H1 (cell line): ENCODE data around the gene MKX. TPM values are rescaled to one million over a fixed set of nuclear protein-coding genes. Genes with fewer than 3 reads are reported as not detected.

Source experiments
- CTCF ChIA-PET: fragments of 300-600 bp; sonication (Branson Sonifier 250); formaldehyde crosslinking; loops from one replicate; lab custom pipeline; 2021; ENCODE audit not compliant: partially characterized antibody; lab: Charles Lee
- POLR2A ChIA-PET: fragments of 300-600 bp; sonication (Branson Sonifier 250); formaldehyde crosslinking; loops from one replicate; lab custom pipeline; 2021; ENCODE audit warnings: inconsistent platforms; ENCODE audit not compliant: partially characterized antibody; lab: Charles Lee
- DNase-seq, 2 experiments: peaks; one replicate each; pipeline versions ENCODE4 v3.0.0 to v3.0.0-alpha.2; 2010 to 2022; ENCODE audit warnings: low spot score in 2 of 2, low read depth in 1 of 2, mixed read lengths in 1 of 2
- FAIRE-seq: peaks from 2 replicates; lab custom pipeline; 2011; peaks lifted over from hg19 to GRCh38; lab: Jason Lieb, UNC
- H2AFZ ChIP-seq: 2 replicates; pipeline ENCODE4 v1.8.1; 2012; ENCODE audit warnings: low read length, inconsistent platforms
- H2AK5ac ChIP-seq: 2 replicates; pipeline ENCODE4 v1.6.1; 2013; ENCODE audit warnings: low read depth, low read length
- H2BK120ac ChIP-seq: replicated peaks from 2 replicates; pipeline ENCODE3; 2013; ENCODE audit warnings: low read depth, low read length, inconsistent platforms
- H2BK12ac ChIP-seq: 2 replicates; pipeline ENCODE4 v1.6.1; 2013; ENCODE audit warnings: low read depth, low read length
- H2BK15ac ChIP-seq: 2 replicates; pipeline ENCODE4 v1.6.1; 2013; ENCODE audit warnings: low read length
- H2BK20ac ChIP-seq: 2 replicates; pipeline ENCODE4 v1.6.1; 2013; ENCODE audit warnings: low read length
- H2BK5ac ChIP-seq: 2 replicates; pipeline ENCODE4 v1.6.1; 2013; ENCODE audit warnings: low read depth, low read length
- H3K14ac ChIP-seq: 2 replicates; pipeline ENCODE4 v1.6.1; 2013; ENCODE audit warnings: inconsistent platforms; ENCODE audit not compliant: insufficient read length
- H3K18ac ChIP-seq: 2 replicates; pipeline ENCODE4 v1.6.1; 2013; ENCODE audit warnings: low read length; ENCODE audit errors: extremely low read depth
- H3K23ac ChIP-seq: 2 replicates; pipeline ENCODE4 v1.6.1; 2013; ENCODE audit warnings: inconsistent platforms; ENCODE audit not compliant: insufficient read length
- H3K23me2 ChIP-seq: 2 replicates; pipeline ENCODE4 v1.6.1; 2013; ENCODE audit warnings: low read depth, low read length
- H3K27ac ChIP-seq: 2 replicates; pipeline ENCODE4 v1.6.1; 2011; ENCODE audit warnings: low read depth, low read length, inconsistent platforms
- H3K27me3 ChIP-seq, 4 experiments: replicated peaks in 1 of 4; 1 replicate in 1 of 4; 2 replicates in 3 of 4; pipeline versions ENCODE4 v1.6.1 to v1.8.1; 2011 to 2013; ENCODE audit warnings: low read length in 3 of 4, mild to moderate bottlenecking in 3 of 4, inconsistent platforms in 2 of 4, mixed read lengths in 2 of 4, moderate library complexity in 1 of 4; ENCODE audit not compliant: control insufficient read depth in 3 of 4, insufficient read depth in 3 of 4; ENCODE audit errors: extremely low read depth in 1 of 4
- H3K36me3 ChIP-seq, 4 experiments: 2 replicates each; pipeline versions ENCODE4 v1.6.1 to v1.8.1; 2011 to 2013; ENCODE audit warnings: mild to moderate bottlenecking in 4 of 4, low read length in 3 of 4, moderate library complexity in 2 of 4, control low read depth in 1 of 4, inconsistent platforms in 1 of 4; ENCODE audit not compliant: insufficient read depth in 4 of 4, control insufficient read depth in 2 of 4
- H3K4ac ChIP-seq: replicated peaks from 2 replicates; pipeline ENCODE3; 2013; ENCODE audit warnings: low read length, low read depth, mixed read lengths, inconsistent platforms; ENCODE audit not compliant: insufficient read length
- H3K4me1 ChIP-seq, 4 experiments: replicated peaks in 1 of 4; 1 replicate in 1 of 4; 2 replicates in 3 of 4; pipeline versions ENCODE4 v1.6.1 to v1.8.1; 2011 to 2013; ENCODE audit warnings: low read length in 3 of 4, inconsistent platforms in 2 of 4, mixed read lengths in 1 of 4; ENCODE audit not compliant: insufficient read depth in 4 of 4, control insufficient read depth in 3 of 4
- H3K4me2 ChIP-seq, 2 experiments: 2 replicates each; pipeline versions ENCODE4 v1.6.1 to v1.8.1; 2011 to 2013; ENCODE audit warnings: low read depth in 2 of 2, low read length in 2 of 2, control low read depth in 1 of 2, inconsistent platforms in 1 of 2, mild to moderate bottlenecking in 1 of 2; ENCODE audit not compliant: insufficient read depth in 1 of 2
- H3K4me3 ChIP-seq, 4 experiments: fragments of 200-600, 300-600 bp in 1 of 4; sonication (generic), shearing (Covaris generic), sonication (Bioruptor Twin) in 1 of 4; 2 replicates each; pipeline versions ENCODE4 v1.5.1 to v1.8.1; 2011 to 2016; ENCODE audit warnings: low read length in 4 of 4, low read depth in 3 of 4, control low read depth in 2 of 4, inconsistent platforms in 2 of 4, mild to moderate bottlenecking in 2 of 4, mixed read lengths in 1 of 4, moderate library complexity in 1 of 4; ENCODE audit not compliant: insufficient read depth in 2 of 4; ENCODE audit errors: extremely low read depth in 1 of 4
- H3K56ac ChIP-seq: replicated peaks from 2 replicates; pipeline ENCODE3; 2013; ENCODE audit warnings: low read depth, mild to moderate bottlenecking, mixed read lengths, low read length, inconsistent platforms; ENCODE audit not compliant: insufficient read length
- H3K79me1 ChIP-seq: 2 replicates; pipeline ENCODE4 v1.6.1; 2013; ENCODE audit warnings: low read depth, low read length, control low read depth
- H3K79me2 ChIP-seq, 2 experiments: 2 replicates each; pipeline versions ENCODE4 v1.6.1 to v1.8.1; 2012 to 2013; ENCODE audit warnings: low read length in 2 of 2, mild to moderate bottlenecking in 2 of 2, inconsistent platforms in 1 of 2; ENCODE audit not compliant: insufficient read depth in 2 of 2, control insufficient read depth in 1 of 2
- H3K9ac ChIP-seq, 4 experiments: replicated peaks in 1 of 4; 1 replicate in 1 of 4; 2 replicates in 3 of 4; pipeline versions ENCODE4 v1.6.1 to v1.8.1; 2011 to 2013; ENCODE audit warnings: low read depth in 3 of 4, low read length in 3 of 4, control low read depth in 2 of 4, mild to moderate bottlenecking in 2 of 4, moderate library complexity in 2 of 4, inconsistent platforms in 1 of 4; ENCODE audit errors: extremely low read depth in 1 of 4
- H3K9me3 ChIP-seq, 2 experiments: 2 replicates each; pipeline versions ENCODE4 v1.6.1 to v1.8.1; 2012 to 2013; ENCODE audit warnings: mild to moderate bottlenecking in 2 of 2, moderate library complexity in 2 of 2, control low read depth in 1 of 2, inconsistent platforms in 1 of 2, low read depth in 1 of 2, low read length in 1 of 2, mixed read lengths in 1 of 2; ENCODE audit not compliant: insufficient read depth in 2 of 2
- H4K20me1 ChIP-seq, 2 experiments: replicated peaks in 1 of 2; 2 replicates each; pipeline versions ENCODE3 to v1.8.1; 2011 to 2013; ENCODE audit warnings: inconsistent platforms in 2 of 2, low read length in 2 of 2, mild to moderate bottlenecking in 1 of 2; ENCODE audit not compliant: insufficient read depth in 2 of 2, control insufficient read depth in 1 of 2
- H4K5ac ChIP-seq: 2 replicates; pipeline ENCODE4 v1.6.1; 2013; ENCODE audit warnings: low read length, low read depth, mixed read lengths, inconsistent platforms; ENCODE audit not compliant: insufficient read length
- H4K8ac ChIP-seq: 2 replicates; pipeline ENCODE4 v1.8.0; 2013; ENCODE audit warnings: mild to moderate bottlenecking, moderate library complexity, low read length, inconsistent platforms; ENCODE audit not compliant: insufficient read depth; ENCODE audit errors: extremely low read depth
- H4K91ac ChIP-seq: replicated peaks from 2 replicates; pipeline ENCODE3; 2013; ENCODE audit warnings: low read length, mixed read lengths, inconsistent platforms; ENCODE audit not compliant: insufficient read length
- ASH2L ChIP-seq: fragments of 200-600, 300-600 bp; sonication (generic); IDR thresholded peaks from one replicate; pipeline ENCODE4 v1.7.1; 2017; ENCODE audit warnings: low read length
- BRCA1 ChIP-seq: IDR thresholded peaks from 2 replicates; pipeline ENCODE4 v1.6.1; 2012; ENCODE audit warnings: low read depth, low read length, improper control_type of control experiment
- CBX8 ChIP-seq: fragments of 300-800, 300-1000 bp; sonication (generic); IDR thresholded peaks from 2 replicates; pipeline ENCODE4 v1.7.1; 2016; ENCODE audit warnings: low read depth, low read length, borderline replicate concordance
- JUN ChIP-seq: IDR thresholded peaks from 2 replicates; pipeline ENCODE4 v1.6.1; 2011; ENCODE audit warnings: low read depth, mild to moderate bottlenecking, improper control_type of control experiment, low read length
- RFX5 ChIP-seq: IDR thresholded peaks from 2 replicates; pipeline ENCODE4 v1.6.1; 2011; ENCODE audit warnings: low read depth, low read length, improper control_type of control experiment, borderline replicate concordance
- TCF12 ChIP-seq: IDR thresholded peaks from 2 replicates; pipeline ENCODE4 v1.6.1; 2011; ENCODE audit warnings: low read depth, mild to moderate bottlenecking, low read length
- polyA plus RNA-seq, 7 experiments: library from polyadenylated mRNA; depleted of rRNA in 3 of 7; stranded (reverse) in 5 of 7; unstranded in 2 of 7; fragments of >200 nt in 5 of 7; fragments of 200-250 nt in 2 of 7; gene quantifications; 1 replicate in 5 of 7; 2 replicates in 1 of 7; 4 replicates in 1 of 7; pipeline versions ENCODE4 v1.2.1 to v1.2.3, GENCODE V29; 2011 to 2013; ENCODE audit warnings: missing spikeins in 2 of 7, mixed read lengths in 2 of 7
- total RNA-seq: library from RNA; stranded (reverse); fragmentation: NEBNext Ultra II Directional; extraction: Animal tissue kit (Norgen Biotek cat#: 25700); gene quantifications from 2 replicates; pipeline ENCODE4 v1.2.1, GENCODE V29; 2021

Gene MKX
- total and polyA plus RNA-seq, 2 of the 8 experiments (the other 6 are each of a cell fraction or from before 2014, with no cell fraction given), result 0.21 to 1.3 TPM

GRCh38 chr10:27710014-27710413, 35.6 kb downstream of the MKX start:
- Histone ChIP-seq H3K4me1 (no peaks in the 10 kb centered on the region), H3K9ac (no peak overlapping the region), H3K4me2 (no peak overlapping the region), H4K8ac (no peak overlapping the region), H3K4me3 (no peak overlapping the region), H3K27me3 (no peaks in the 10 kb centered on the region), H2BK20ac (no peak overlapping the region), H3K9me3 (no peaks in the 10 kb centered on the region), H3K36me3 (no peaks in the 10 kb centered on the region), H4K91ac (no peak overlapping the region), H2AFZ (no peak overlapping the region), H4K5ac (no peak overlapping the region), H2BK15ac (no peak overlapping the region), H3K4ac (no peak overlapping the region), H3K23ac (no peak overlapping the region), H3K23me2 (no peaks in the 10 kb centered on the region), H3K79me2 (no peaks in the 10 kb centered on the region), H3K27ac (no peak overlapping the region), H3K79me1 (no peaks in the 10 kb centered on the region), H4K20me1 (no peaks in the 10 kb centered on the region), H2AK5ac (no peak overlapping the region), H3K14ac (no peak overlapping the region), H2BK12ac (no peak overlapping the region), H3K18ac (no peak overlapping the region), H3K56ac (no peak overlapping the region), H2BK120ac (no peak overlapping the region), H2BK5ac (no peak overlapping the region)
- ChIA-PET POLR2A (interaction anchor here (1.2 kb wide), 1 partner anchor 13 kb away, joined by 3 read pairs; no protein-coding TSS in a partner anchor), CTCF (interaction anchor here (0.6 to 1.1 kb wide), 2 partner anchors 235 to 618 kb away, joined by 3 to 6 read pairs; no protein-coding TSS in a partner anchor)
- no peak for FAIRE-seq
- DNase-seq, result no peak
- TF ChIP-seq JUN (no peak), CBX8 (no peak), ASH2L (no peak), BRCA1 (no peak), RFX5 (no peak), TCF12 (no peak)
